Uterus (tissue), 2 donors: ENCODE data around the gene CYBRD1.

Source experiments
- CTCF ChIP-seq, 4 experiments: fragments of 200-600 bp in 2 of 4; fragments of 450-650 bp in 2 of 4; sonication (generic) in 2 of 4; IDR thresholded peaks; one replicate each; pipeline ENCODE4 v1.5.1; 2016 to 2019; ENCODE audit warnings: antibody characterized with exemption in 4 of 4, mild to moderate bottlenecking in 2 of 4, moderate library complexity in 1 of 4
- POLR2A ChIP-seq, 2 donors: fragments of 450-650 bp; IDR thresholded peaks; one replicate each; pipeline ENCODE4 v1.6.1; 2016; ENCODE audit warnings: antibody characterized with exemption in 2 of 2, mild to moderate bottlenecking in 1 of 2, moderate library complexity in 1 of 2

DNA sequence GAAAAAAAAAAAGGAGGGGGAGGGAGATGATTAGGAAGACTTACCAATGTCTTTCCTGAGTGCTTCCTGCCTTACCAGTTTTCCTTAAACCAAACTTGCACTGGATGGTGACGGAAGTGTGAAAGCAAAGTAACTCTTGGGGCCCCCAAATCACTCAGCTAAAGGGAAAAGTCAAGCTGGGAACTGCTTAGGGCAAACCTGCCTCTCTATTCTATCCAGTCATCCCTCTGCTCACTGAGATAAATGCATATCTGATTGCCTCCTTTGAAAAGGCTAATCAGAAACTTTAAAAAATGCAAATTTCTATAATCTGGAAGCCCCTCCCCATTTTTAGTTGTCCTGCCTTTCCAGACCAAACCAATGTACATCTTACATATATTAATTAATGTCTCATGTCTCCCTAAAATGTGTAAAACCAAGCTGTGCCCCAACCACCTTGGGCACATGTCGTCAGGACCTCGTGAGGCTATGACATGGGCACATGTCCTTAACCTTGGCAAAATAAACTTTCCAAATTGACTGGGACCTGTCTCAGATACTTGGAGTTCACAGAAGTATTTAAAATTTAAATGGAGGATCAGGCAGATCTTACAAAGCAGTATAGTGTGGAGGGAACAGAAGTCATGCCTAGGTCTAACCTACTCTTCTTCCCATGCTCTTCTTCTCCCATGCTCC is 7.2 kb upstream of the CYBRD1 start:
- TF ChIP-seq CTCF (IDR thresholded peaks at IDR 0.05) (no peak), POLR2A (IDR thresholded peaks at IDR 0.05) (no peak)
